AG04450 (cell line): ENCODE measurements around the gene FBXO9. TPM values are rescaled to one million over a fixed set of nuclear protein-coding genes. Genes with fewer than 3 reads are reported as not detected.

ENCODE experiments used
- CTCF ChIA-PET: fragments of 300-600, 350-600 bp; formaldehyde crosslinking; extraction: SDS; loops from one replicate; lab custom pipeline; 2022; ENCODE audit warnings: antibody characterized with exemption, inconsistent platforms; lab: Charles Lee
- POLR2A ChIA-PET: fragments of 350-600 bp; formaldehyde crosslinking; extraction: SDS; loops from one replicate; lab custom pipeline; 2021; ENCODE audit warnings: antibody characterized with exemption, inconsistent platforms; lab: Yijun Ruan, JAX
- DNase-seq: peaks from one replicate; pipeline ENCODE4 v3.0.0-alpha.2; 2011; ENCODE audit warnings: low read depth, low spot score
- H3K27ac ChIP-seq: one replicate; pipeline ENCODE4 v1.5.1; 2012; ENCODE audit warnings: low read depth, low read length, control low read depth
- H3K27me3 ChIP-seq: one replicate; pipeline ENCODE4 v1.6.0; 2012; ENCODE audit warnings: low read length; ENCODE audit not compliant: control insufficient read depth, insufficient read depth
- H3K4me3 ChIP-seq: 2 replicates; pipeline ENCODE4 v1.5.1; 2011; ENCODE audit warnings: mild to moderate bottlenecking, low read depth, low read length, control low read depth
- H3K9me3 ChIP-seq: 2 replicates; pipeline ENCODE4 v1.5.1; 2012; ENCODE audit warnings: low read length; ENCODE audit not compliant: control insufficient read depth, insufficient read depth
- CTCF ChIP-seq: IDR thresholded peaks from 2 replicates; pipeline ENCODE4 v1.5.1; 2011; ENCODE audit warnings: low read depth, low read length, control low read depth, inconsistent platforms
- polyA plus RNA-seq: library from polyadenylated mRNA; depleted of rRNA; stranded (reverse); fragments of >200 nt; gene quantifications from 2 replicates; pipeline ENCODE4 v1.2.3, GENCODE V29; 2011

The FBXO9 gene
- polyA plus RNA-seq, 1 experiment = 90.2 TPM

- POLR2A ChIA-PET = no interaction called here
- TF ChIP-seq CTCF = no peak
- no peaks in the 10 kb centered on the region for H3K27me3 ChIP-seq
- CTCF ChIA-PET = interaction anchor here (2.2 kb wide), 1 partner anchor 27 kb away, joined by 7 read pairs; no protein-coding TSS in a partner anchor
- DNase-seq = no peak
- no peaks in the 10 kb centered on the region for H3K9me3 ChIP-seq
- no peak overlapping the region for H3K4me3 ChIP-seq
- no peak overlapping the region for H3K27ac ChIP-seq
Measured at GRCh38 chr6:53023323-53023722, 41.9 kb upstream of the FBXO9 start.

GRCh38 chr6:53026526-53026925, 38.7 kb upstream of the FBXO9 start:
- Histone ChIP-seq H3K9me3 (no peaks in the 10 kb centered on the region), H3K4me3 (no peak overlapping the region), H3K27me3 (no peaks in the 10 kb centered on the region), H3K27ac (no peak overlapping the region)
- DNase-seq = no peak
- ChIA-PET POLR2A (no interaction called here), CTCF (interaction anchor here (1.9 kb wide), 1 partner anchor 30 kb away, joined by 4 read pairs; no protein-coding TSS in a partner anchor)
- TF ChIP-seq CTCF = no peak

- DNase-seq = no peak
- ChIA-PET POLR2A (no interaction called here), CTCF (no interaction called here)
Measured at GRCh38 chr6:53027131-53027718, 38.0 kb upstream of the FBXO9 start.

GRCh38 chr6:53028467-53028866, 36.7 kb upstream of the FBXO9 start:
- no peak overlapping the region for H3K27ac ChIP-seq
- no peak overlapping the region for H3K4me3 ChIP-seq
- no peaks in the 10 kb centered on the region for H3K9me3 ChIP-seq
- no peak for TF ChIP-seq CTCF
- no peaks in the 10 kb centered on the region for H3K27me3 ChIP-seq
- POLR2A ChIA-PET = no interaction called here
- no peak for DNase-seq
- CTCF ChIA-PET = interaction anchor here (7.3 kb wide), 1 partner anchor 33 kb away, joined by 41 read pairs; the partner anchor contains the start of gene GSTA4

More at GRCh38 chr6:53027131-53027718, 38.0 kb upstream of the FBXO9 start:
- Histone ChIP-seq H3K9me3 (no peaks in the 10 kb centered on the region), H3K27ac (no peak overlapping the region), H3K27me3 (no peaks in the 10 kb centered on the region), H3K4me3 (no peak overlapping the region)
- no peak for TF ChIP-seq CTCF

- DNase-seq = no peak
- CTCF ChIA-PET = interaction anchor here (0.7 to 7.3 kb wide), 3 partner anchors 16 to 34 kb away, joined by 3 to 41 read pairs (median 3); partner anchors contain the start of gene GSTA4
- H3K9me3 ChIP-seq = no peaks in the 10 kb centered on the region
- no peaks in the 10 kb centered on the region for H3K27me3 ChIP-seq
- no peak for TF ChIP-seq CTCF
- H3K4me3 ChIP-seq = no peak overlapping the region
- no peak overlapping the region for H3K27ac ChIP-seq
- POLR2A ChIA-PET = no interaction called here
Measured at GRCh38 chr6:53029257-53029656, 35.9 kb upstream of the FBXO9 start.
